PC-3 (cell line): ENCODE data around the gene KRTAP9-2. TPM values are rescaled to one million over a fixed set of nuclear protein-coding genes. Genes with fewer than 3 reads are reported as not detected.
"Not testable (repeated sequence)": the region's sequence is repeated elsewhere in the genome, so short reads cannot be mapped to it uniquely, and the experiment has no call there.

Experiments used
- ATAC-seq: fragments of 200-7000 bp; cut with Tn5 transposase; 2 replicates; pipeline ENCODE4 v1.9.1; 2020; ENCODE audit warnings: mild to moderate bottlenecking, moderate library complexity
- BruUV-seq: library from RNA; stranded (reverse); fragments of 400-500 nt; replicated peaks from 2 replicates; lab custom pipeline; 2021; lab: Mats Ljungman, UMichigan
- CTCF ChIA-PET: fragments of 300-600 bp; sonication (Branson Sonifier 250); formaldehyde crosslinking; loops from one replicate; lab custom pipeline; 2022; ENCODE audit warnings: antibody characterized with exemption; lab: Charles Lee
- POLR2A ChIA-PET: fragments of 300-600 bp; sonication (Branson Sonifier 250); formaldehyde crosslinking; loops from one replicate; lab custom pipeline; 2022; ENCODE audit warnings: antibody characterized with exemption; ENCODE audit not compliant: unreplicated experiment; lab: Charles Lee
- DNase-seq: peaks from one replicate; pipeline ENCODE4 v3.0.0-alpha.2; 2015
- H2AFZ ChIP-seq: fragments of 300-600 bp; sonication (generic); 2 replicates; pipeline ENCODE4 v1.6.0; 2016; ENCODE audit warnings: antibody characterized with exemption, low read length
- H3F3A ChIP-seq: fragments of 300-600 bp; sonication (generic); one replicate; pipeline ENCODE4 v1.6.0; 2017; ENCODE audit warnings: antibody characterized with exemption, low read length, control low read depth, mild to moderate bottlenecking; ENCODE audit not compliant: unreplicated experiment
- H3K27ac ChIP-seq: fragments of 300-600 bp; sonication (generic); 2 replicates; pipeline ENCODE4 v1.5.1; 2016; ENCODE audit warnings: mild to moderate bottlenecking, low read length
- H3K27me3 ChIP-seq: fragments of 300-600 bp; sonication (generic); 2 replicates; pipeline ENCODE4 v1.6.1; 2016; ENCODE audit warnings: low read length, mixed read lengths
- H3K36me3 ChIP-seq: fragments of 300-600 bp; sonication (generic); 2 replicates; pipeline ENCODE4 v1.6.1; 2016; ENCODE audit warnings: low read depth, mixed run types, low read length, mixed read lengths
- H3K4me1 ChIP-seq: fragments of 300-600 bp; sonication (generic); 2 replicates; pipeline ENCODE4 v1.5.1; 2016; ENCODE audit warnings: low read length; ENCODE audit not compliant: insufficient read depth
- H3K4me2 ChIP-seq: fragments of 300-600 bp; sonication (generic); 2 replicates; pipeline ENCODE4 v1.6.0; 2016; ENCODE audit warnings: low read length
- H3K4me3 ChIP-seq: fragments of 300-600 bp; sonication (generic); 2 replicates; pipeline ENCODE4 v1.5.1; 2016; ENCODE audit warnings: mild to moderate bottlenecking, low read length, mixed read lengths
- H3K79me2 ChIP-seq: fragments of 300-600 bp; sonication (generic); 2 replicates; pipeline ENCODE4 v1.6.1; 2017; ENCODE audit warnings: low read length, mixed read lengths
- H3K9ac ChIP-seq: fragments of 300-600 bp; sonication (generic); 2 replicates; pipeline ENCODE4 v1.6.0; 2016; ENCODE audit warnings: mild to moderate bottlenecking, low read length
- H3K9me2 ChIP-seq: fragments of 300-600 bp; sonication (generic); replicated peaks from 2 replicates; pipeline ENCODE4 v1.6.1; 2016; ENCODE audit warnings: mixed run types, low read length, mixed read lengths
- H3K9me3 ChIP-seq: fragments of 300-600 bp; sonication (generic); 2 replicates; pipeline ENCODE4 v1.6.1; 2016; ENCODE audit warnings: low read length, mixed read lengths
- H4K20me1 ChIP-seq: fragments of 300-600 bp; sonication (generic); 2 replicates; pipeline ENCODE4 v1.6.1; 2016; ENCODE audit warnings: low read length, mixed read lengths
- EZH2 ChIP-seq: fragments of 300-600 bp; sonication (generic); IDR thresholded peaks from one replicate; pipeline ENCODE4 v1.6.1; 2017; ENCODE audit warnings: antibody characterized with exemption, mild to moderate bottlenecking, low read length; ENCODE audit not compliant: unreplicated experiment
- EZH2phosphoT487 ChIP-seq: fragments of 300-600 bp; sonication (generic); IDR thresholded peaks from 2 replicates; pipeline ENCODE4 v1.6.1; 2018; ENCODE audit warnings: mild to moderate bottlenecking, antibody characterized with exemption, low read length, borderline replicate concordance
- intact Hi-C: fragments of 100-400 bp; cut with micrococcal nuclease; formaldehyde crosslinking; loops from 2 replicates; pipeline ENCODE4 v1.9.0; 2023
- total RNA-seq: library from RNA; depleted of rRNA; stranded (reverse); fragments of >200 nt; gene quantifications from 2 replicates; pipeline ENCODE4 v1.2.3, GENCODE V29; 2014
- TF ChIP-seq, protein P1 (sequence below): fragments of 300-600 bp; sonication (generic); conservative IDR thresholded peaks from 2 replicates; pipeline ENCODE4 v1.5.1; 2017; ENCODE audit warnings: antibody characterized with exemption, low read depth, mild to moderate bottlenecking, low read length

Gene KRTAP9-2
- total RNA-seq, 1 experiment from 2014 or later: not detected

DNA sequence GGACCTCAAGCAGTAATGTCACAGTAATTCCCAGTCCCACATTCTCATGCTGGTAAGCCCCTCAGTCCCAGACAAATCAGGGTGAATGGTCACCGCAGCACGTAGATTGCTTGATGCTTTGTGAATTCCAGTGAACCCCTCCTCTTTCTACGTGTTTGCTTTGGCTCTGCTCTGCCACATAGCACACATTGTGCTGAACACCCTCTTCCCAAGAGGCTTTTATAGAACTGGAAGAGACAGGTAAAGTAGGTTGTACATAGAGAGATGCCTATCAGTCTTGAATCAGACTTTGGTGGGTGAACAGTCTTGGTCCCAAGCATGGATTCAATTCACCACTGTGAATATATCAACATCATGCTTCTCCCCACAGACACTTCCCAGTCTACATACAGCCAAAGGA, 38.2 kb downstream of the KRTAP9-2 start:
- CTCF ChIA-PET: no interaction called here
- no peak overlapping the region for H3K9ac ChIP-seq
- no peak overlapping the region for H3K27ac ChIP-seq
- no peaks in the 10 kb centered on the region for H3K36me3 ChIP-seq
- no peaks in the 10 kb centered on the region for H3K9me2 ChIP-seq
- no peak overlapping the region for H3K4me2 ChIP-seq
- no peak overlapping the region for H2AFZ ChIP-seq
- no peaks in the 10 kb centered on the region for H4K20me1 ChIP-seq
- no peaks in the 10 kb centered on the region for H3K9me3 ChIP-seq
- no TSS peak for BruUV-seq
- intact Hi-C loops: no loop called here
- no peaks in the 10 kb centered on the region for H3K27me3 ChIP-seq
- no peak overlapping the region for H3K4me3 ChIP-seq
- no peak for ATAC-seq
- no peaks in the 10 kb centered on the region for H3K79me2 ChIP-seq
- DNase-seq: no peak
- no peaks in the 10 kb centered on the region for H3F3A ChIP-seq
- POLR2A ChIA-PET: no interaction called here
- H3K4me1 ChIP-seq: no peaks in the 10 kb centered on the region
- no peak for TF ChIP-seq EZH2
- TF ChIP-seq, protein P1, sequence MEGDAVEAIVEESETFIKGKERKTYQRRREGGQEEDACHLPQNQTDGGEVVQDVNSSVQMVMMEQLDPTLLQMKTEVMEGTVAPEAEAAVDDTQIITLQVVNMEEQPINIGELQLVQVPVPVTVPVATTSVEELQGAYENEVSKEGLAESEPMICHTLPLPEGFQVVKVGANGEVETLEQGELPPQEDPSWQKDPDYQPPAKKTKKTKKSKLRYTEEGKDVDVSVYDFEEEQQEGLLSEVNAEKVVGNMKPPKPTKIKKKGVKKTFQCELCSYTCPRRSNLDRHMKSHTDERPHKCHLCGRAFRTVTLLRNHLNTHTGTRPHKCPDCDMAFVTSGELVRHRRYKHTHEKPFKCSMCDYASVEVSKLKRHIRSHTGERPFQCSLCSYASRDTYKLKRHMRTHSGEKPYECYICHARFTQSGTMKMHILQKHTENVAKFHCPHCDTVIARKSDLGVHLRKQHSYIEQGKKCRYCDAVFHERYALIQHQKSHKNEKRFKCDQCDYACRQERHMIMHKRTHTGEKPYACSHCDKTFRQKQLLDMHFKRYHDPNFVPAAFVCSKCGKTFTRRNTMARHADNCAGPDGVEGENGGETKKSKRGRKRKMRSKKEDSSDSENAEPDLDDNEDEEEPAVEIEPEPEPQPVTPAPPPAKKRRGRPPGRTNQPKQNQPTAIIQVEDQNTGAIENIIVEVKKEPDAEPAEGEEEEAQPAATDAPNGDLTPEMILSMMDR: no peak
- TF ChIP-seq EZH2phosphoT487: no peak

GRCh38 chr17:41265078-41265477, 38.6 kb downstream of the KRTAP9-2 start, which contains the start of gene KRTAP9-6:
TSS of gene KRTAP9-6 (plus strand) at chr17:41265378. CDS start at chr17:41265378, 0 bp downstream.
- Histone ChIP-seq H3K4me1 (no peaks in the 10 kb centered on the region), H3F3A (no peaks in the 10 kb centered on the region), H3K9me2 (no peaks in the 10 kb centered on the region), H3K9ac (no peak within 1 kb of the TSS), H3K36me3 (no peaks in the 10 kb centered on the region), H2AFZ (no peak within 1 kb of the TSS), H3K4me2 (no peak within 1 kb of the TSS), H3K4me3 (no peak within 1 kb of the TSS), H3K9me3 (no peaks in the 10 kb centered on the region), H4K20me1 (no peaks in the 10 kb centered on the region), H3K79me2 (no peaks in the 10 kb centered on the region), H3K27me3 (no peaks in the 10 kb centered on the region), H3K27ac (no peak within 1 kb of the TSS)
- ATAC-seq: no peak
- intact Hi-C loops: no loop called here
- no TSS peak for BruUV-seq
- no peak for TF ChIP-seq EZH2
- TF ChIP-seq, protein P1: no peak
- TF ChIP-seq EZH2phosphoT487: no peak
- DNase-seq: no peak
- ChIA-PET CTCF (no interaction called here), POLR2A (no interaction called here)

DNA sequence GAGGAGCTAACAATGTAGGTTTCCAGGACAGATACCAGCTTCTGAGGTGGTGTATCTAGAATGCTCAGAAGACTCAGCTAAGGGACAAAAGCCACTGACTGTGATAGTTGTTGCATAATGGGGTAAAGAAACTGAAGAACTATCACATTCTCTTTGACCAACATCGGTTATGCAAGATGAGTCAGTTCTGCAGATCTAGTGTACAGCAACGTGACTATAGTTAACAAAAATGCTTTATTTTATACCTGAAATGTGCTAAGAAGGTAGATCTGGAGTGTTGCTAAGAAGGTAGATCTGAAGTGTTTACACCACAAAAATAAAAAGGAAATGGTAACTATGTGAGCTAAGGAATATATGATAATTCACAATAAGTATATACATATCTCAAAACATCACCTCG, 41.3 kb downstream of the KRTAP9-2 start:
- intact Hi-C loops: no loop called here
- Histone ChIP-seq H3K27me3 (no peaks in the 10 kb centered on the region), H3K79me2 (no peaks in the 10 kb centered on the region), H3K4me2 (no peak overlapping the region), H3K4me3 (no peak overlapping the region), H3K27ac (no peak overlapping the region), H2AFZ (no peak overlapping the region), H4K20me1 (no peaks in the 10 kb centered on the region), H3K4me1 (no peaks in the 10 kb centered on the region), H3K9ac (no peak overlapping the region), H3K9me3 (no peaks in the 10 kb centered on the region), H3F3A (no peaks in the 10 kb centered on the region), H3K9me2 (no peaks in the 10 kb centered on the region), H3K36me3 (no peaks in the 10 kb centered on the region)
- CTCF ChIA-PET: no interaction called here
- no peak for ATAC-seq
- POLR2A ChIA-PET: no interaction called here
- DNase-seq: no peak
- no peak for TF ChIP-seq EZH2phosphoT487
- BruUV-seq: no TSS peak

DNA sequence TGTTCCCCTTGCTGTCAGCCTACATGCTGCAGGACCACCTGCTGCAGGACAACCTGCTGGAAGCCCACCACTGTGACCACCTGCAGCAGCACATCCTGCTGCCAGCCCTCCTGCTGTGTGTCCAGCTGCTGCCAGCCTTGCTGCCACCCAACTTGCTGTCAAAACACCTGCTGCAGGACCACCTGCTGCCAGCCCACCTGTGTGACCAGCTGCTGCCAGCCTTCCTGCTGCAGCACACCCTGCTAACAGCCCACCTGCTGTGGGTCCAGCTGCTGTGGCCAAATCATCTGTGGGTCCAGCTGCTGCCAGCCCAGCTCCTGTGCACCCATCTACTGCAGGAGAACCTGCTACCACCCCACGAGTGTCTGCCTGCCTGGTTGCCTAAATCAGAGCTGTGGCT, 44.9 kb downstream of the KRTAP9-2 start:
- intact Hi-C loops, ATAC-seq, POLR2A ChIA-PET, H4K20me1 ChIP-seq, H3K9me2 ChIP-seq, H2AFZ ChIP-seq, H3F3A ChIP-seq, BruUV-seq, H3K27me3 ChIP-seq, DNase-seq, H3K79me2 ChIP-seq, H3K4me3 ChIP-seq, H3K9me3 ChIP-seq, H3K27ac ChIP-seq, H3K4me2 ChIP-seq, CTCF ChIA-PET, H3K36me3 ChIP-seq, H3K9ac ChIP-seq, H3K4me1 ChIP-seq: not testable (repeated sequence)
